GM18858 (cell line): ENCODE data around the gene ATP6V0E1.

Experiments used
- ATAC-seq: cut with Tn5 transposase; IDR thresholded peaks from one replicate; pipeline ENCODE4 v1.9.1; 2021; ENCODE audit not compliant: unreplicated experiment

Gene ATP6V0E1

GRCh38 chr5:172983542-172984243 is at the start of gene ATP6V0E1:
Gene ATP6V0E1 (plus strand): TSS chr5:172983771. CDS start chr5:172983861, 90 bp downstream.
- ATAC-seq, result peak; percentile 69

GRCh38 chr5:172935096-172935495 is 48.5 kb upstream of the ATP6V0E1 start:
- no peak for ATAC-seq

GRCh38 chr5:172936401-172936800 is 47.2 kb upstream of the ATP6V0E1 start:
- no peak for ATAC-seq

- no peak for ATAC-seq
Measured at GRCh38 chr5:172939071-172939470, 44.5 kb upstream of the ATP6V0E1 start.

- no peak for ATAC-seq
Measured at GRCh38 chr5:172939611-172940267, 43.8 kb upstream of the ATP6V0E1 start.

GRCh38 chr5:172940268-172941066 is 43.1 kb upstream of the ATP6V0E1 start:
- ATAC-seq, result no peak

- ATAC-seq, result no peak
Measured at GRCh38 chr5:172941067-172941516, 42.5 kb upstream of the ATP6V0E1 start.

GRCh38 chr5:172942556-172942955 is 41.0 kb upstream of the ATP6V0E1 start:
- no peak for ATAC-seq

GRCh38 chr5:172943283-172943841 is 40.2 kb upstream of the ATP6V0E1 start:
- no peak for ATAC-seq

GRCh38 chr5:172943906-172944305 is 39.7 kb upstream of the ATP6V0E1 start:
- no peak for ATAC-seq

- no peak for ATAC-seq
Measured at GRCh38 chr5:172944741-172945140, 38.8 kb upstream of the ATP6V0E1 start.

GRCh38 chr5:172945151-172945550 is 38.4 kb upstream of the ATP6V0E1 start:
- ATAC-seq, result no peak

- no peak for ATAC-seq
Measured at GRCh38 chr5:172946146-172946545, 37.4 kb upstream of the ATP6V0E1 start.

- no peak for ATAC-seq
Measured at GRCh38 chr5:172949426-172949825, 34.1 kb upstream of the ATP6V0E1 start.

- ATAC-seq, result no peak
Measured at GRCh38 chr5:172950176-172950965, 33.2 kb upstream of the ATP6V0E1 start.

- no peak for ATAC-seq
Measured at GRCh38 chr5:172951371-172952033, 32.1 kb upstream of the ATP6V0E1 start.

GRCh38 chr5:172952034-172952511 is 31.5 kb upstream of the ATP6V0E1 start:
- ATAC-seq, result no peak

GRCh38 chr5:172953776-172954675 is 29.5 kb upstream of the ATP6V0E1 start:
- no peak for ATAC-seq

- ATAC-seq, result no peak
Measured at GRCh38 chr5:172954751-172955159, 28.8 kb upstream of the ATP6V0E1 start.
